ENCODE data around the gene MAP3K2. TPM values are rescaled to one million over a fixed set of nuclear protein-coding genes. Genes with fewer than 3 reads are reported as not detected.

The MAP3K2 gene
- total and polyA plus RNA-seq, 2 of the 8 experiments (the other 6 are each of a cell fraction or from before 2014, with no cell fraction given), result 2.0 to 23.2 TPM

GRCh38 chr2:127404466-127405254, 16.9 kb upstream of the MAP3K2 start (continued):
- no peak for TF ChIP-seq SIRT6 (IDR thresholded peaks at IDR 0.05; ENCODE audit: low read length)
- TF ChIP-seq CTCF (IDR thresholded peaks at IDR 0.05; ENCODE audit: control extremely low read depth in 1 of 3, insufficient read depth in 1 of 3, low read depth in 1 of 3, low read length in 3 of 3), result no peak
